Measurements from ENCODE around the gene C16orf82.

DNA sequence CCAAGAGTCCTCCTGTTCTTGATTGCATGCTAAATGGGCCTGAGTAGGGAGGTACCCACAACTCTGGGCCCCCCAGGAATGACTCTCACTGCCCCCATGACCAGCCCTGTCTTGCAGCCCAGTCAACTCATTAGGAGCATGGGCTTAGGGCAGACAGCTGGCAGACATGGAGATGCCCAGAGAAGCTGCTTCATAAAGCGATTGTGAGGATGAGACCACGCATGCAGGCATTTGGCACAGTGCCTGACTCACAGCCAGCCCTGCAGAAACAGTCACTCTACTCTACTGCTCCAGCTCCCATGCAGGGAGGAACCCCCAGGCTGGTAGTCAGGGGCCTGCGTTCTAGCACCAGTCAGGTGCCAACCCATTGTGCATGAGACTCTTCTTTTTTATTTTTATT lies 8.4 kb upstream of the C16orf82 start:
- no peak for TF ChIP-seq ZFP36 (IDR thresholded peaks at IDR 0.05; ENCODE audit: borderline replicate concordance, partially characterized antibody)
- TF ChIP-seq, protein P1, sequence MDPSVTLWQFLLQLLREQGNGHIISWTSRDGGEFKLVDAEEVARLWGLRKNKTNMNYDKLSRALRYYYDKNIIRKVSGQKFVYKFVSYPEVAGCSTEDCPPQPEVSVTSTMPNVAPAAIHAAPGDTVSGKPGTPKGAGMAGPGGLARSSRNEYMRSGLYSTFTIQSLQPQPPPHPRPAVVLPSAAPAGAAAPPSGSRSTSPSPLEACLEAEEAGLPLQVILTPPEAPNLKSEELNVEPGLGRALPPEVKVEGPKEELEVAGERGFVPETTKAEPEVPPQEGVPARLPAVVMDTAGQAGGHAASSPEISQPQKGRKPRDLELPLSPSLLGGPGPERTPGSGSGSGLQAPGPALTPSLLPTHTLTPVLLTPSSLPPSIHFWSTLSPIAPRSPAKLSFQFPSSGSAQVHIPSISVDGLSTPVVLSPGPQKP (IDR thresholded peaks at IDR 0.05; ENCODE audit: low read depth, low read length): no peak
- TF ChIP-seq RCOR1 (IDR thresholded peaks at IDR 0.05; ENCODE audit: low read depth, low read length): no peak
- TF ChIP-seq BHLHE40 (IDR thresholded peaks at IDR 0.05; ENCODE audit: low read depth, low read length): no peak
- TF ChIP-seq, protein P2, sequence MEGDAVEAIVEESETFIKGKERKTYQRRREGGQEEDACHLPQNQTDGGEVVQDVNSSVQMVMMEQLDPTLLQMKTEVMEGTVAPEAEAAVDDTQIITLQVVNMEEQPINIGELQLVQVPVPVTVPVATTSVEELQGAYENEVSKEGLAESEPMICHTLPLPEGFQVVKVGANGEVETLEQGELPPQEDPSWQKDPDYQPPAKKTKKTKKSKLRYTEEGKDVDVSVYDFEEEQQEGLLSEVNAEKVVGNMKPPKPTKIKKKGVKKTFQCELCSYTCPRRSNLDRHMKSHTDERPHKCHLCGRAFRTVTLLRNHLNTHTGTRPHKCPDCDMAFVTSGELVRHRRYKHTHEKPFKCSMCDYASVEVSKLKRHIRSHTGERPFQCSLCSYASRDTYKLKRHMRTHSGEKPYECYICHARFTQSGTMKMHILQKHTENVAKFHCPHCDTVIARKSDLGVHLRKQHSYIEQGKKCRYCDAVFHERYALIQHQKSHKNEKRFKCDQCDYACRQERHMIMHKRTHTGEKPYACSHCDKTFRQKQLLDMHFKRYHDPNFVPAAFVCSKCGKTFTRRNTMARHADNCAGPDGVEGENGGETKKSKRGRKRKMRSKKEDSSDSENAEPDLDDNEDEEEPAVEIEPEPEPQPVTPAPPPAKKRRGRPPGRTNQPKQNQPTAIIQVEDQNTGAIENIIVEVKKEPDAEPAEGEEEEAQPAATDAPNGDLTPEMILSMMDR (IDR thresholded peaks at IDR 0.05): no peak
- no peak for TF ChIP-seq JUN (IDR thresholded peaks at IDR 0.05)
- no peak for TF ChIP-seq RAD21 (conservative IDR thresholded peaks at IDR 0.05 in 1 of 2, IDR thresholded peaks at IDR 0.05 in 1 of 2)
- TF ChIP-seq POLR2A (IDR thresholded peaks at IDR 0.05; ENCODE audit: low read length): no peak
- no peak for TF ChIP-seq CHD2 (IDR thresholded peaks at IDR 0.05; ENCODE audit: low read length, partially characterized antibody)
- no peak for TF ChIP-seq RNF2 (IDR thresholded peaks at IDR 0.05; ENCODE audit: borderline replicate concordance, low read depth)
